IPS-18a (cell line): ENCODE data around the gene HP1BP3.
"Not testable (repeated sequence)": the region's sequence is repeated elsewhere in the genome, so short reads cannot be mapped to it uniquely, and the experiment has no call there.

Source experiments
- H3K27ac ChIP-seq: one replicate; pipeline ENCODE4 v1.5.1; 2013; ENCODE audit warnings: low read length
- H3K27me3 ChIP-seq: one replicate; pipeline ENCODE4 v1.6.1; 2013; ENCODE audit warnings: mild to moderate bottlenecking, low read length; ENCODE audit not compliant: control insufficient read depth, insufficient read depth
- H3K36me3 ChIP-seq: one replicate; pipeline ENCODE4 v1.6.1; 2013; ENCODE audit warnings: low read depth, low read length; ENCODE audit not compliant: control insufficient read depth
- H3K4me1 ChIP-seq: one replicate; pipeline ENCODE4 v1.6.1; 2013; ENCODE audit warnings: low read depth, low read length; ENCODE audit not compliant: control insufficient read depth
- H3K4me3 ChIP-seq: one replicate; pipeline ENCODE4 v1.5.1; 2013; ENCODE audit warnings: low read length
- H3K9ac ChIP-seq: one replicate; pipeline ENCODE4 v1.6.1; 2013; ENCODE audit warnings: mild to moderate bottlenecking, low read length, moderate library complexity
- H3K9me3 ChIP-seq: one replicate; pipeline ENCODE4 v1.6.1; 2013; ENCODE audit warnings: low read depth, low read length; ENCODE audit not compliant: control insufficient read depth

HP1BP3 gene

GRCh38 chr1:20725189-20726117 lies 61.7 kb downstream of the HP1BP3 start:
- Histone ChIP-seq H3K4me1 (peaks cover 15% of the 10 kb centered on the region), H3K4me3 (no peak overlapping the region), H3K27ac (no peak overlapping the region), H3K9ac (no peak overlapping the region), H3K27me3 (peaks cover 16% of the 10 kb centered on the region), H3K9me3 (no peaks in the 10 kb centered on the region), H3K36me3 (no peaks in the 10 kb centered on the region)

DNA sequence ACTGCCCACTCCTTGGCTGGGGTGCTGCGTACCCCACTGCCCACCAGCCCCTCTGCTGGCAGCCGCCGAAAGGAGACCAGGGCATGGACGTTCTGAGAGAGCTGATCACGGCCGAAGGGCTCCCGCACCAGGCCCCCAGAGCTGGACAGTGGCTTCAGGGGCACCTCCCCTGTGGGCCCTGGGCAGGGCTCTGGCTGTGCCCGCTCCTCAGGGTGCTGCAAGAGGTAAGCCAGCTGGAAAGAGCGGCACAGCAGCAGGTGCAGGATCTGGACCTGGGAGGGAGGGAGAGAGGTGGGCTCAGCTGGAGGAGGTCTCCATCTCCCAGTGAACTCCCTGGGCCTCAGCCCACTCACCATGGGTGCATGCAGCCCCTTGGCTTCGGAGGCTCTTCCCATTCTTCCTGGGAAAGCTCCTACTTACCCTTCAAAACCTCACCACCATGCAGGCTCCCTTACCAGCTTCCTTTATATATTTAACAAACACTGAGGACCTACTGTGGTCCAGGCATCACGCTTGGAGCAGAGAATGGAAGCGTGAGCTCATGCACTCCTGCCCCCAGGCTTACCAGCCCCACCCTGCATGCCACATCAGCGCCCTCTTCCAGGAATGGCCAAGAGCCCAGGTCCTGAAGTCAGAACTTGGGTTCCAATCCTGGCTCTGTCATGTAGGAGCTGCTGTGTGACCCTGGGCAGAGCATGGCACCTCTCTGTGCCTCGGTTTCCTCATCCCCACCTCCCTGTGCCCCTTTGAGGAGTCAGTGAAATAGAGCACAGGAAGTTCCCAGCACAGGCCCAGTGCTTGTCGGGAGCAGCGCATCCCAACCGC lies 62.5 kb downstream of the HP1BP3 start:
- no peaks in the 10 kb centered on the region for H3K36me3 ChIP-seq
- peaks cover 11% of the 10 kb centered on the region for H3K4me1 ChIP-seq
- H3K9me3 ChIP-seq: no peaks in the 10 kb centered on the region
- H3K27me3 ChIP-seq: peaks cover 10% of the 10 kb centered on the region
- H3K27ac ChIP-seq: no peak overlapping the region
- H3K4me3 ChIP-seq: no peak overlapping the region
- H3K9ac ChIP-seq: no peak overlapping the region

DNA sequence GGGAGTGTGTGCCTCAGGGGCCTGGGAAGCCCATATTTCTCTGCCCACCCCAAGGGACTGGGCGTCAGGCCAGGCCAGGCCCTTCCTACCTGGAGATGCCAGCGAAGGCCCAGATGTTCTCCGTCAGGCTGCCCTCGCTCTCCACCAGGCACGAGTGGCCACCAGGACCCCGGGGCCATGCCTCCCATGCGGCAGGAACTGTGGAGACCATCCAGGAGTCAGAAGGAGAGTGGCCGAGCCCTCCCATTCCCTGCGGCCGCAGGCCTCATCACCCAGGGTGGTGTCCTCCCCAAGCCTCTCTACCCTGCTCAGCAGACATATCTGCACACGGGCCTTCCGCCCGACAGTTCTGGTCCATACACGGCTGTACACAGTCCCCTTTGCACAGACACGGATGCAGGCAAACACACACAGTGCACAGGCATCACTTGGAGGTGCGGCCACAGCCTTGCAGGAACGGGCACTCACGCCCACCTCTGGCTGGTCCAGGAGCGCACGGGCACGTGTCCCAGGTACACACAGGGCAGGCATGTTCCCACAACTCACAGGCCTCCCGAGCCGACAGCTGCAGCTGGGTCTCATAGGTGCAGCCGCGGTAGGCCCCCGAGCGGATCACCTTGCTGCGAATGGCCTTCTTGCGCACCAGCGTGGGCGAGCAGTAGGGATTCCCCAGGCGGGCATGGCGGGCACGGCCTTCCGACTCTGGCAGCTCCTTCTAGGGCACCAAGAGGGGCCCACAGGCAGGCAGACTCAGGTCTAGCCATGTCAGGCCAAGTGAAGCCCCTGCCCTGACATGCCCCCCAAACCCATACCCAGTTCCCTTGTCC lies 63.4 kb downstream of the HP1BP3 start:
- Histone ChIP-seq H3K4me3 (no peak overlapping the region), H3K9ac (no peak overlapping the region), H3K36me3 (no peaks in the 10 kb centered on the region), H3K27ac (no peak overlapping the region), H3K27me3 (peaks cover 11% of the 10 kb centered on the region), H3K9me3 (no peaks in the 10 kb centered on the region), H3K4me1 (peaks cover 11% of the 10 kb centered on the region)

GRCh38 chr1:20723159-20723536 lies 64.0 kb downstream of the HP1BP3 start:
- H3K27me3 ChIP-seq: peaks cover 17% of the 10 kb centered on the region
- H3K27ac ChIP-seq: no peak overlapping the region
- no peak overlapping the region for H3K9ac ChIP-seq
- peaks cover 5% of the 10 kb centered on the region for H3K4me1 ChIP-seq
- no peaks in the 10 kb centered on the region for H3K9me3 ChIP-seq
- no peak overlapping the region for H3K4me3 ChIP-seq
- no peaks in the 10 kb centered on the region for H3K36me3 ChIP-seq

DNA sequence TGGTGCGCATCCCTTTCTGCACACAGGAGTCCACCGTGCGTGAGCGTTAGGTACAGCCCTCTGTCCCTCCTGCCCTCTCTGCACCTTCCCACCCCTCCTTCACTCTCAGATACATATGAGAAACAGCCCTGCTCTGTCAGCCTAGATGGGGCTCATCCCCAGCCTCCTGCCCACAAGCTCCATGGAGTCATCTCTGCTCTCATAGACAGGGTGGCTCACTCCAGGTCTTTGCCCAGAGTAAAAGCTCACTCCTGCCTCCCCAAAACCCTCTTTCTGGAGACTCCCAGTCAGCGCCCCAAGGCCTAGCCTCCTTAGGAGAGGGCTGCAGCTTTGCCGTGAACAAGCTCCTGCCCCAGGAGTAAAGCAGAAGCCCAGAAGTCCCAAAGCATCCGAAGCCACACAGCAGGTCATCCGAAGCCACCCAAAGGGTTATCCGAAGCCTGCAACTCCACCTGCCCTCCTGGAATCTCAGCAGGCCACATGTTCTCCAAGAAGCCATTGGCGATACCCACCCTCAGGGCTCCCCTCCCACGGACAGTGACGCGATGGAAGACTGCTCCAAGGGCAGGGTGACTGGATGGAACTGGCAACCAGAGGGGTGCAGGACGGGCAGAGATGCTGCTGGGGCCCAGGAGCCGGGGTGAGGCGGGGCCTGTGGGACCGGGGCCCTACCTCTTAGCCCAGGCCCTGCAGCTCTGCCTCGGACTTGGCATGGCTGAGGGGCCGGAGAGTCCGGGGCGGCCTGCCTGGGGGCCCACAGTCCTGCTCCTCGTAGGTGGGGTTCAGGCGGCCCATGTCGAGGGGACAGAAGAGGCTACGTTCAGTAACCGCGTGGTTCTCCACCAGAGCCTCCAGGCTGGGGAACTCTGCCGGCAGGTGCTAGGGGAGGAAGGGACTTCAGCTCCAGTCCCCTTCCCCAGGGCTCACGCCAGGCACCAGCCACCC lies 65.7 kb downstream of the HP1BP3 start:
- no peak overlapping the region for H3K9ac ChIP-seq
- H3K36me3 ChIP-seq: no peaks in the 10 kb centered on the region
- H3K9me3 ChIP-seq: no peaks in the 10 kb centered on the region
- H3K4me3 ChIP-seq: no peak overlapping the region
- no peak overlapping the region for H3K27ac ChIP-seq
- no peaks in the 10 kb centered on the region for H3K4me1 ChIP-seq
- H3K27me3 ChIP-seq: peaks cover 27% of the 10 kb centered on the region

DNA sequence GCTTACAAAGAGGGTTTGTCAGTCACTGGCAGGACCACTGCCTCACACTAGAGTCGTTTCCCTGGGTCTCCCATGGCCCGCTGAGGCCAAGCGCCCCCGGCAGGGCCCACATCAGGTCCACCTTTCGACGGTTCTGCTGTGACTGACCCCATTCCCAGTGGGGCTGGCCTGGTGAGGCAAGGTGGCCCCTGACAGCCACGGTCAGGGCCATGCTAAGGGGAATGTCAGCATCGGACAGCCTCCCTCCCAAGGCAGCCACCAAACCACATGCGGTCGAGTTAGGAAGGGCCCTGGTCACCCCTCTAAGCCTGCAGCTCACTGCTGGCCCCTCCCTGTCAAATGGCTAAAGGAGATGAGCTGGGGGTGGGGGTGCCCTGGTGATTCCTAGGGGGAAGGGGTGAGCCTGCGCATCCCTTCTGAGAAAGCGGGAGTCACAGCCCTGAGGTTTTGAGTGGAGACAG lies 66.4 kb downstream of the HP1BP3 start:
- no peaks in the 10 kb centered on the region for H3K9me3 ChIP-seq
- H3K36me3 ChIP-seq: no peaks in the 10 kb centered on the region
- no peaks in the 10 kb centered on the region for H3K4me1 ChIP-seq
- no peak overlapping the region for H3K4me3 ChIP-seq
- no peak overlapping the region for H3K27ac ChIP-seq
- peaks cover 30% of the 10 kb centered on the region for H3K27me3 ChIP-seq
- no peak overlapping the region for H3K9ac ChIP-seq

DNA sequence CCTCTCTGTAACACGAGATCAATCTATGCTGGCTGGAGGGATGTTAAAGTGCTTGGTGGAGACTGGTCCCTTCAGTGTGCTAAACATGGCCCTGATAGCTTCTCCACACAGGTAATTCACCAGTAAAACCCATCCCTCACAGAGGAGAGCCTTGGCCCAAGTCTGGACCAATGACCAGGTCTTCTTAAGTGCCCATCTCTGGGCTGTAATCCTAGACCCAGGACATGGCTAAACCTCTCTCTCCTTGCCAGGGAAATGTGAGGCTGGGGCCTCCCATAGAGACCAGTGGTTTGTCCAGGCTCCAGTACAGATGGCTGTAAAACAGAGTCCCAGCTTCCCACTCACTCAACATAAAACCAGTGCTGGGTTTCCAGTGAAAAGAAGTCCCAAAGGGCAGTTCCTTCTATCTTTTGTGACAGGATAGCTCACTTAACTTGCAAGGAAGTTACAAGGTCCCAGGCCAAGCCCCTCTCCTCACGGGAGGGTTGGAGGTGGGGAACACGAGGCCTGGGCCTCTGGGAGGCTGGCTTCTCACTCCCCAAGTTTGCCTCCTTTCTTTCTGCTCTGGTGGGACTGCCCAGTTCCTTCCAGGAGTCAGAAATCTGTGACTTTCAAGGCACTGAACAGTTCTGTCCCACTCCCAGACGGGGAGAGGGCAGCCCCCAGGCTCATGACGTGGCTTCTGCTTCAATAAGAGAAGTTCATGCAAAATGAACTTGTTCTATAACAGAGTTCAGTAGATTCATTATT lies 67.1 kb downstream of the HP1BP3 start:
- Histone ChIP-seq H3K27ac (no peak overlapping the region), H3K4me1 (no peaks in the 10 kb centered on the region), H3K27me3 (peaks cover 30% of the 10 kb centered on the region), H3K9ac (no peak overlapping the region), H3K36me3 (no peaks in the 10 kb centered on the region), H3K9me3 (no peaks in the 10 kb centered on the region), H3K4me3 (no peak overlapping the region)

DNA sequence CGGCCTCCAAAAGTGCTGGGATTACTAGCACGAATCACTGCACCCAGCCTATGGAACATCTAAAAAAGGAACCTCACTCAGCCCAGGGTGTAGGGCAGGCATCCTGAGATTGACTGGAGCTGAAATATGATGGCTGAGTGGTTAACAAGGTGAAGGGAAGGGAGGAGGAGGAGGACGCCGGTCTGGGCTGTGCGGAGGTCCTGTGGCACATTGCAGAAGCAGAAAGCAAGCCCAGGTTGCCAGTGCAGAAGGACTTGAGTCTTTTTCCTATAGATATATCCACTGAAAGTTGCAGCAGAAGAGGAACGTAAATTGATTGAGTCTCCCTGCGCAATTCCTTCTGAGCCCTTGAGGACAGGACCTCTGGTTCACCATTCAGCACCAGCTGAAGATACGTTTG lies 67.8 kb downstream of the HP1BP3 start:
- Histone ChIP-seq H3K36me3 (no peaks in the 10 kb centered on the region), H3K4me3 (no peak overlapping the region), H3K27ac (no peak overlapping the region), H3K9ac (no peak overlapping the region), H3K27me3 (peaks cover 30% of the 10 kb centered on the region), H3K4me1 (no peaks in the 10 kb centered on the region), H3K9me3 (no peaks in the 10 kb centered on the region)

- H3K36me3 ChIP-seq, H3K9ac ChIP-seq, H3K27ac ChIP-seq, H3K9me3 ChIP-seq, H3K4me1 ChIP-seq: not testable (repeated sequence)
- Histone ChIP-seq H3K27me3 (peaks cover 30% of the 10 kb centered on the region), H3K4me3 (peak overlapping the region; percentile 61)
These were observed 68.7 kb downstream of the HP1BP3 start for GRCh38 chr1:20718343-20718882.
